IPS-15b (cell line): ENCODE measurements around the gene RFC5.

Experiments used
- H3K27me3 ChIP-seq: one replicate; pipeline ENCODE4 v1.6.1; 2013; ENCODE audit warnings: low read length; ENCODE audit not compliant: control insufficient read depth, insufficient read depth
- H3K36me3 ChIP-seq: one replicate; pipeline ENCODE4 v1.6.1; 2013; ENCODE audit warnings: low read length; ENCODE audit not compliant: control insufficient read depth, insufficient read depth
- H3K4me1 ChIP-seq: one replicate; pipeline ENCODE4 v1.6.1; 2013; ENCODE audit warnings: mild to moderate bottlenecking, low read length; ENCODE audit not compliant: control insufficient read depth, insufficient read depth
- H3K4me3 ChIP-seq: one replicate; pipeline ENCODE4 v1.5.1; 2013; ENCODE audit warnings: low read depth, low read length
- H3K9ac ChIP-seq: one replicate; pipeline ENCODE4 v1.6.1; 2013; ENCODE audit warnings: low read depth, mild to moderate bottlenecking, low read length
- H3K9me3 ChIP-seq: one replicate; pipeline ENCODE4 v1.6.1; 2013; ENCODE audit warnings: mild to moderate bottlenecking, low read length; ENCODE audit not compliant: control insufficient read depth, insufficient read depth

RFC5 gene

GRCh38 chr12:118036672-118037411 lies 20.3 kb downstream of the RFC5 start:
- H3K9ac ChIP-seq: no peak overlapping the region
- H3K4me1 ChIP-seq: no peaks in the 10 kb centered on the region
- peaks cover 53% of the 10 kb centered on the region for H3K36me3 ChIP-seq
- no peaks in the 10 kb centered on the region for H3K27me3 ChIP-seq
- H3K4me3 ChIP-seq: no peak overlapping the region
- no peaks in the 10 kb centered on the region for H3K9me3 ChIP-seq

- Histone ChIP-seq H3K4me1 (no peaks in the 10 kb centered on the region), H3K36me3 (peaks cover 46% of the 10 kb centered on the region)
Observed at GRCh38 chr12:118038137-118038536, 21.6 kb downstream of the RFC5 start.

GRCh38 chr12:118042091-118042490 lies 25.6 kb downstream of the RFC5 start:
- no peaks in the 10 kb centered on the region for H3K4me1 ChIP-seq
- H3K4me3 ChIP-seq: no peak overlapping the region
- no peaks in the 10 kb centered on the region for H3K9me3 ChIP-seq
- no peak overlapping the region for H3K9ac ChIP-seq
- H3K27me3 ChIP-seq: no peaks in the 10 kb centered on the region
- H3K36me3 ChIP-seq: peaks cover 23% of the 10 kb centered on the region

More at GRCh38 chr12:118038137-118038536, 21.6 kb downstream of the RFC5 start:
- Histone ChIP-seq H3K9ac (no peak overlapping the region), H3K27me3 (no peaks in the 10 kb centered on the region), H3K9me3 (no peaks in the 10 kb centered on the region), H3K4me3 (no peak overlapping the region)

- H3K4me3 ChIP-seq: no peak overlapping the region
- peaks cover 22% of the 10 kb centered on the region for H3K36me3 ChIP-seq
- no peak overlapping the region for H3K9ac ChIP-seq
Observed at GRCh38 chr12:118044075-118044474, 27.6 kb downstream of the RFC5 start.

DNA sequence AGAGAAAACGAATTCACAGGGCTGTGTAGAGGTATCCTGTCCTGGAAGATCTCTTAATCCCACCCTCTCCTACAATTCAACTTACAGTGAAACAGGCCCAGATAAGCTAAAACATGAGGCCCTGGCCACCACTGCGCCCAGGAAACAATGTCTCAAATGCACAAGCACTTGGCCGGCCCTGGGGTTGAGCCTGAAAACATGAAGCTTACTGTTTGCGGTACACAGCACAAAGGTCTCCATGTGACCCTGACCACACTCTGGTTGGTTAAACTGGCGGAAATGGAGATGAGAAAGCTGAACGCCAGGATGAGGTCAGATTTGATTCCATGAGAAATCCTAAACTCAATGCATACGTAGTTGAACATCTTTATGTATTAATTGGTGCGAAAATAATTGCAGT lies 28.1 kb downstream of the RFC5 start:
- Histone ChIP-seq H3K4me1 (no peaks in the 10 kb centered on the region), H3K36me3 (peaks cover 22% of the 10 kb centered on the region), H3K9me3 (no peaks in the 10 kb centered on the region), H3K9ac (no peak overlapping the region), H3K4me3 (no peak overlapping the region), H3K27me3 (no peaks in the 10 kb centered on the region)

More at GRCh38 chr12:118044075-118044474, 27.6 kb downstream of the RFC5 start:
- H3K27me3 ChIP-seq: no peaks in the 10 kb centered on the region
- no peaks in the 10 kb centered on the region for H3K9me3 ChIP-seq
- no peaks in the 10 kb centered on the region for H3K4me1 ChIP-seq

DNA sequence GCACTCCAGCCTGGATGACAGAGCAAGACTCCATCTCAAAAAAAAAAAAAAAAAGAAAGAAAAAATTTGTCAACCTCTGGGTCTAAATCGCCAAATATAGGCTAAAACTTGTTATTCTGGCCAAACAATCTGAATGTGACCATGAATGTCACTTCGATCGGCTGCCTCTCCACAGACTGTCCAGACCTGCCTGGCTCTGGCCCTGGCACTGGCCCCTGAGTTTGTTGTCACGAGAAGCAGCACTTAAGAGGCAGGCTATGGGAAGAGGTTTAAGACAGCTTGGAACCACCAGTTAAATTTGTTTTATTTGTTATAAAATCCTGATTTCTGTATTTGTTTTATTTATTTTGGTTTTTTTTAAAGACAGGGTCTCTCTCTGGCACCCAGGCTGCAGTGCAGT lies 29.9 kb downstream of the RFC5 start:
- Histone ChIP-seq H3K27me3 (no peaks in the 10 kb centered on the region), H3K4me3 (no peak overlapping the region), H3K4me1 (no peaks in the 10 kb centered on the region), H3K9me3 (no peaks in the 10 kb centered on the region), H3K9ac (no peak overlapping the region), H3K36me3 (peaks cover 18% of the 10 kb centered on the region)

GRCh38 chr12:118050972-118051910 lies 34.7 kb downstream of the RFC5 start:
- peaks cover 3% of the 10 kb centered on the region for H3K4me1 ChIP-seq
- no peaks in the 10 kb centered on the region for H3K27me3 ChIP-seq
- H3K36me3 ChIP-seq: peaks cover 14% of the 10 kb centered on the region
- no peak overlapping the region for H3K9ac ChIP-seq
- no peaks in the 10 kb centered on the region for H3K9me3 ChIP-seq
- no peak overlapping the region for H3K4me3 ChIP-seq

DNA sequence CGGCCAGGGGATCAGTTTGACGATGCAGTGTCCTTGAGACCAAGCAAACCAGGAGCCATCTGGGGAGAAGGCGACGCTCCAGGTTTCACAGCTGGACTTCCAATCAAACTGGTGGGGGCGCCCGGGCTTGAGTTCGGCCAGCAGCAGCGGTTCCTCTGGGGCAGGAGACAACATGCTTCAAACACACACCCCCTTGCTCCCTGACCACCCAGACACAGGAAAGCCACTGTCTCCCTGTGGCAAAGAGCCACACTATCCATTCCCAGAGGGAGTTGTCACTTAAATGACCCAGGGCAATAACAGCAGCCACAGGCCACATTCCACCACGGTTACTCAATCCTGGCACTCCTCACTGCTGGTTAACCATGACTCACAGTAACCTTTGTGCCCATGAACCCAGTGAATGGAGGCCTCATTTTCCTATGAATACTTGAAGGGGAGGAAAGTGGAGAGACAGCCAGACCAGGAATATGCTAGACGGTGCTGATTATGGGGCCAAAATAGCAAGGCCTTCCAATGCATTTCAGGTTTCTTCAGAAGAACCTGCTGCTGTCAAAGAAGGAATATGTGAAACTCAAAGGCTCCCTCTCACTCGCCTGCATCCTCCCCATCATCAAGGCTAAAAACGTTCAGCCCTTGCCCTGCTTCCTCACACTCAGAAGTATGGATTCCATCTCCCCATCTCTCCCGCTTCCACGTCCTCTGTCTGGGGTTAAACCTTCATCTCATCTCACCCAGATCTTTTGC lies 36.0 kb downstream of the RFC5 start:
- peaks cover 14% of the 10 kb centered on the region for H3K36me3 ChIP-seq
- H3K9me3 ChIP-seq: no peaks in the 10 kb centered on the region
- H3K9ac ChIP-seq: no peak overlapping the region
- peaks cover 3% of the 10 kb centered on the region for H3K4me1 ChIP-seq
- no peaks in the 10 kb centered on the region for H3K27me3 ChIP-seq
- H3K4me3 ChIP-seq: no peak overlapping the region

- Histone ChIP-seq H3K9ac (no peak overlapping the region), H3K4me3 (no peak overlapping the region), H3K9me3 (no peaks in the 10 kb centered on the region), H3K27me3 (no peaks in the 10 kb centered on the region), H3K4me1 (peaks cover 3% of the 10 kb centered on the region), H3K36me3 (peaks cover 17% of the 10 kb centered on the region)
Observed at GRCh38 chr12:118053071-118053985, 36.8 kb downstream of the RFC5 start.

DNA sequence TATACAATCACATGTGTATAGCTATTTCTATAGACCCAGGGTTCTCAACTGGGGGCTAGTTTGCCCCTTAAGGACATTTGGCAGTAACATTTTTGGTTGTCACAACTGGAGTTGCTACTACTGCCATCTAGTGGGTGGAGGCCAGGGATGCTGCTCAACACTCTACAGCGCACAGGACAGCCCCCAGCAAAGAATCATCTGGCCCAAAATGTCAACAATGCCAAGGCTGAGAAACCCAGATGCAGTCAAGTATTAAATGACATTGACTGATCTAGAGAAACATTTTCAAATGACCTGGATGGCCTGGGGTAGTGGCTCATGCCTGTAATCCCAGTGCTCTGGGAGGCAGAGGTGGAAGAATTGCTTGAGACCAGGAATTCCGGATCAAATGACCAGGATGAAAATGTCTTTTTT lies 38.6 kb downstream of the RFC5 start:
- H3K9me3 ChIP-seq: no peaks in the 10 kb centered on the region
- no peak overlapping the region for H3K9ac ChIP-seq
- H3K27me3 ChIP-seq: no peaks in the 10 kb centered on the region
- peaks cover 5% of the 10 kb centered on the region for H3K4me1 ChIP-seq
- peaks cover 17% of the 10 kb centered on the region for H3K36me3 ChIP-seq
- no peak overlapping the region for H3K4me3 ChIP-seq
